ENCODE measurements around the gene NFATC2. TPM values are rescaled to one million over a fixed set of nuclear protein-coding genes. Genes with fewer than 3 reads are reported as not detected.

Gene NFATC2
- total RNA-seq, 1 donor from 2014 or later, result 2.0 TPM

GRCh38 chr20:51585148-51585547 is 42.6 kb upstream of the NFATC2 start:
- H3K36me3 Mint-ChIP-seq (ENCODE audit: low read depth), result no peaks in the 10 kb centered on the region
- H3K9me3 Mint-ChIP-seq (ENCODE audit: low read depth), result no peaks in the 10 kb centered on the region
- no peak for DNase-seq (ENCODE audit: low spot score)
- H3K27me3 Mint-ChIP-seq (ENCODE audit: low read depth), result no peaks in the 10 kb centered on the region
- peaks cover 8% of the 10 kb centered on the region for H3K4me1 Mint-ChIP-seq (ENCODE audit: low read depth)
- no peak overlapping the region for H3K4me3 Mint-ChIP-seq (ENCODE audit: unreplicated experiment)
- TF ChIP-seq CTCF (IDR thresholded peaks at IDR 0.05), result no peak
- H3K27ac Mint-ChIP-seq (ENCODE audit: unreplicated experiment), result no peak overlapping the region

- H3K36me3 Mint-ChIP-seq (ENCODE audit: low read depth), result no peaks in the 10 kb centered on the region
- peaks cover 10% of the 10 kb centered on the region for H3K4me1 Mint-ChIP-seq (ENCODE audit: low read depth)
- no peak overlapping the region for H3K27ac Mint-ChIP-seq (ENCODE audit: unreplicated experiment)
- no peak for TF ChIP-seq CTCF (IDR thresholded peaks at IDR 0.05)
- H3K4me3 Mint-ChIP-seq (ENCODE audit: unreplicated experiment), result no peak overlapping the region
- DNase-seq (ENCODE audit: low spot score), result no peak
- no peaks in the 10 kb centered on the region for H3K9me3 Mint-ChIP-seq (ENCODE audit: low read depth)
- H3K27me3 Mint-ChIP-seq (ENCODE audit: low read depth), result no peaks in the 10 kb centered on the region
Observed at GRCh38 chr20:51584737-51585136, 42.2 kb upstream of the NFATC2 start.

GRCh38 chr20:51584116-51584515 is 41.6 kb upstream of the NFATC2 start:
- peaks cover 12% of the 10 kb centered on the region for H3K4me1 Mint-ChIP-seq (ENCODE audit: low read depth)
- no peaks in the 10 kb centered on the region for H3K9me3 Mint-ChIP-seq (ENCODE audit: low read depth)
- H3K27me3 Mint-ChIP-seq (ENCODE audit: low read depth), result no peaks in the 10 kb centered on the region
- no peak overlapping the region for H3K4me3 Mint-ChIP-seq (ENCODE audit: unreplicated experiment)
- DNase-seq (ENCODE audit: low spot score), result no peak
- TF ChIP-seq CTCF (IDR thresholded peaks at IDR 0.05), result no peak
- no peaks in the 10 kb centered on the region for H3K36me3 Mint-ChIP-seq (ENCODE audit: low read depth)
- no peak overlapping the region for H3K27ac Mint-ChIP-seq (ENCODE audit: unreplicated experiment)

- Mint-ChIP-seq H3K4me3 (ENCODE audit: unreplicated experiment) (no peak overlapping the region), H3K9me3 (ENCODE audit: low read depth) (no peaks in the 10 kb centered on the region), H3K27me3 (ENCODE audit: low read depth) (no peaks in the 10 kb centered on the region), H3K27ac (ENCODE audit: unreplicated experiment) (no peak overlapping the region), H3K4me1 (ENCODE audit: low read depth) (peaks cover 12% of the 10 kb centered on the region), H3K36me3 (ENCODE audit: low read depth) (no peaks in the 10 kb centered on the region)
- no peak for DNase-seq (ENCODE audit: low spot score)
- no peak for TF ChIP-seq CTCF (IDR thresholded peaks at IDR 0.05)
Observed at GRCh38 chr20:51583499-51583898, 41.0 kb upstream of the NFATC2 start.

- Mint-ChIP-seq H3K36me3 (ENCODE audit: low read depth) (no peaks in the 10 kb centered on the region), H3K27ac (ENCODE audit: unreplicated experiment) (no peak overlapping the region), H3K4me3 (ENCODE audit: unreplicated experiment) (no peak overlapping the region), H3K27me3 (ENCODE audit: low read depth) (no peaks in the 10 kb centered on the region), H3K4me1 (ENCODE audit: low read depth) (peaks cover 12% of the 10 kb centered on the region), H3K9me3 (ENCODE audit: low read depth) (no peaks in the 10 kb centered on the region)
- TF ChIP-seq CTCF (IDR thresholded peaks at IDR 0.05), result no peak
- DNase-seq (ENCODE audit: low spot score), result no peak
Observed at GRCh38 chr20:51583073-51583472, 40.6 kb upstream of the NFATC2 start.

Data from chondrocyte (in vitro differentiated cells).